ENCODE results near the gene SLC24A3.

The SLC24A3 gene

DNA sequence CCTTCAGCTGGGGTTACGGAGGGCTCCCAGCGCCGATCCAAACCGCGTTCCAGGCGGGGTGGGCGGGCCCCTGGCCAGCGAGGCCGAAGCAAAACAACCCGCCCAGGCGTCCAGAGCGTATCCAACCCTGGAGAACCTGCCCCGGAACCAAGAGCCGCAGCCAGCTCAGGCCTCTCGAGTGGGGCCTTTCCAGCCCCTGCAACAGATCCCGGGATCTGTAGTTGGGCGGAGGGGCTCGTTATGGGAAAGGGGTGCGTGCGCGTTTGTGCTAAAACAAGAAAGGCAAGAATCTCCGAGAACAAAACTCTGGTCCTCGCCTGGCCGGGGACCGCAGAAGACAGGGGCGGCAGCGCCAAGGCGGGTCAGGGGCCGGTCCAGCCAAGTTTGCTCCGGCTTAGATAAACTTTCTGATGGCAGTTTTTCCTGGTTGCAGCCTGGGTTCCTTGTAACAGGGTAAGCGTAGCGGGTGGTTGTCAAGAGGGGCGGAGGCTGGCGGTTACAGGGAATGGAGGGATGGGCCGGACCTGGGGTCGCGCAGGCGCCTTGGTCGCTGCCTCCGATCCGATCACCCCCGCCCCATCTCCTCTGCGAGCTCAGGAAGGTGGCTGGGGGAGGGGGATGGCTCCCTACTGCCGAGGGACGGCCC, 545.2 kb downstream of the SLC24A3 start:
- Histone ChIP-seq H3K27me3 (replicated peaks; ENCODE audit: control insufficient read depth, insufficient read depth, low read length) (peaks cover 4% of the 10 kb centered on the region), H3K4me3 (replicated peaks; ENCODE audit: low read depth, low read length) (no peak overlapping the region; the same call in 1 of the 2 replicates), H3K36me3 (ENCODE audit: control insufficient read depth, insufficient read depth, low read length) (no peaks in the 10 kb centered on the region)
- DNase-seq (ENCODE audit: extremely low read depth, insufficient read length), result no peak
- TF ChIP-seq, protein P1, sequence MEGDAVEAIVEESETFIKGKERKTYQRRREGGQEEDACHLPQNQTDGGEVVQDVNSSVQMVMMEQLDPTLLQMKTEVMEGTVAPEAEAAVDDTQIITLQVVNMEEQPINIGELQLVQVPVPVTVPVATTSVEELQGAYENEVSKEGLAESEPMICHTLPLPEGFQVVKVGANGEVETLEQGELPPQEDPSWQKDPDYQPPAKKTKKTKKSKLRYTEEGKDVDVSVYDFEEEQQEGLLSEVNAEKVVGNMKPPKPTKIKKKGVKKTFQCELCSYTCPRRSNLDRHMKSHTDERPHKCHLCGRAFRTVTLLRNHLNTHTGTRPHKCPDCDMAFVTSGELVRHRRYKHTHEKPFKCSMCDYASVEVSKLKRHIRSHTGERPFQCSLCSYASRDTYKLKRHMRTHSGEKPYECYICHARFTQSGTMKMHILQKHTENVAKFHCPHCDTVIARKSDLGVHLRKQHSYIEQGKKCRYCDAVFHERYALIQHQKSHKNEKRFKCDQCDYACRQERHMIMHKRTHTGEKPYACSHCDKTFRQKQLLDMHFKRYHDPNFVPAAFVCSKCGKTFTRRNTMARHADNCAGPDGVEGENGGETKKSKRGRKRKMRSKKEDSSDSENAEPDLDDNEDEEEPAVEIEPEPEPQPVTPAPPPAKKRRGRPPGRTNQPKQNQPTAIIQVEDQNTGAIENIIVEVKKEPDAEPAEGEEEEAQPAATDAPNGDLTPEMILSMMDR (IDR thresholded peaks at IDR 0.05; ENCODE audit: insufficient read depth, low read length, poor library complexity, severe bottlenecking), result no peak

DNA sequence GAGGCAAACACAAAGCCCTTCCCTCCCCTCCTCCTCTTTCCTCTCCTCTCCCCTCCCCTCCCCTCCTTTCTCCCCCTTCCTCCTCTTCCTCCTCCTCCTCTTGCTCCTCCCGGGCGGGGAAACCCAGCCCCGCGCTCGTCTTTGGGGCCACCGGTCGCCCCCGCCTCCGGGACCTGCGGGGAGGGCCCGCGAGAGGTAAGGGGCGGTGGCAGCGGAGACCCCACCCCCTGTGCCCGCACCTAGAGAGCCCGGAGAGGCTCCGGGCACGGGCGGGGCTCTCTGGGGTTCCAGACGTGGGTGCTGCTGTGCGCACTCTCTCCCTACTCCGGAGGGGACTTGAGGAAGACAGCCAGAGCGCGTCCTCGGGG, 545.7 kb downstream of the SLC24A3 start, which contains the start of gene RIN2:
RIN2 (plus strand) TSS at position 126 of the 368 bp plus-strand sequence. CDS start 131,344 bp downstream, outside the sequence.
- H3K27me3 ChIP-seq (replicated peaks; ENCODE audit: control insufficient read depth, insufficient read depth, low read length), result peaks cover 4% of the 10 kb centered on the region
- no peak for DNase-seq (ENCODE audit: extremely low read depth, insufficient read length)
- H3K4me3 ChIP-seq (replicated peaks; ENCODE audit: low read depth, low read length), result no peak within 1 kb of the TSS; the same call in none of the 2 replicates
- TF ChIP-seq, protein P1 (IDR thresholded peaks at IDR 0.05; ENCODE audit: insufficient read depth, low read length, poor library complexity, severe bottlenecking), result no peak
- no peaks in the 10 kb centered on the region for H3K36me3 ChIP-seq (ENCODE audit: control insufficient read depth, insufficient read depth, low read length)

DNA sequence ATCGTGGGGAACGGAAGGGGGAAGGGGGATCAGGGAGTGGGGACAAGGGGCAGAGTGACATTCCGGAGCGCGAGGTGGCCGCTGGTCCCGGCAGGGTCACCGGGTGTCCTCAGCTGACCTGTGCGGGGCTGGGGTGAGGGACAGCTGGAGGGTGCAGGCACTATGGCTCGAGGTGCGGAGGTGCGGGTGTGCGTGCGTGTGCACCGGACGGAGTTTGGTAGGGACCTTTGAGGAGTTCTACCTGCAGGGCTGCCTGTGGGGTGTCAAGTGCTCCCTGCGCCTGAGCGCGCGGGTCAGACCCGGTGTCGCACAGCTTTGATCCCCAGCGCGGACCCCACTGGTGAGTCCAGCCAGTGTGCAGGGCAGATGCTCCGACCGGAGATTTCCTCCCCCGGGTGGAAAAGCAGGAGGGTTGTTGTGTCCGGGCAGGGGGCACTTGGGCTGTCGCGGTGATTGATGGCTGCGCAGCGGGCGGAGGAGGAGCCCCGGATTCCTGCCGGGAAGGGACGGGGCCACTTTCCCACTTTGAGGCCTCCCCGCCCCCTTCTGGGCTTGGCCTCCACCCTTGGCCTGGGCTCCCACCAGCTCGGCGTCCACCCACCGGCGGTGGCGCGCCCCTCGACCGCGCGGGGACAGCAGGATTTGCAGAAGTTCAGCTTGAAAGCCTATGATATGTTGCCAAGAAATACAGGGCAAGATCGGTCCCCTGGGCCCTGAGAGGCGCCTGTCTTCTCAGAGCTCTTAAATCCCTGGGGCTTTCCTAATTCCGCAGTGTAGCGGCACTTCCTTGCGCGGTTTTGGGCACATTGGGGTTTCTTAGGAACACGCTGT, 546.3 kb downstream of the SLC24A3 start:
- Histone ChIP-seq H3K27me3 (replicated peaks; ENCODE audit: control insufficient read depth, insufficient read depth, low read length) (peaks cover 4% of the 10 kb centered on the region), H3K4me3 (replicated peaks; ENCODE audit: low read depth, low read length) (no peak overlapping the region; the same call in 1 of the 2 replicates), H3K36me3 (ENCODE audit: control insufficient read depth, insufficient read depth, low read length) (no peaks in the 10 kb centered on the region)
- TF ChIP-seq, protein P1 (IDR thresholded peaks at IDR 0.05; ENCODE audit: insufficient read depth, low read length, poor library complexity, severe bottlenecking), result no peak
- no peak for DNase-seq (ENCODE audit: extremely low read depth, insufficient read length)

DNA sequence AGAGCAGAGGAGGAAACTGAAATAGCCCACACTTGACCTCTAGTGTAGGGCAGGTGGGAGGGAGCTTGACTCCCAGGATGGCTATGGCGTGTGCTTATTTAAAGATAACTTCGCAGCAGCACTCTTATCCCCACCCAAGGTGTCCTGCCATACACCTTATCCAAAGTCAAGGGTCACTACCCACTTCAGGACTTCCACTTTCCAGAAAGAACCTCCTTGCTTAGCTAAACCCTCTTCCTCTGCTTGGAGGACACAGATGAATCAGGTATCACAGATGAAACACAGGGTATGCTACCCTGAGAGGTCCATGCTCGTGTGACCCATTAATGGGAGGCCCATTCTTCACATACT, 547.9 kb downstream of the SLC24A3 start:
- TF ChIP-seq, protein P1 (IDR thresholded peaks at IDR 0.05; ENCODE audit: insufficient read depth, low read length, poor library complexity, severe bottlenecking), result no peak
- Histone ChIP-seq H3K27me3 (replicated peaks; ENCODE audit: control insufficient read depth, insufficient read depth, low read length) (peaks cover 4% of the 10 kb centered on the region), H3K4me3 (replicated peaks; ENCODE audit: low read depth, low read length) (no peak overlapping the region), H3K36me3 (ENCODE audit: control insufficient read depth, insufficient read depth, low read length) (no peaks in the 10 kb centered on the region)
- DNase-seq (ENCODE audit: extremely low read depth, insufficient read length), result no peak

DNA sequence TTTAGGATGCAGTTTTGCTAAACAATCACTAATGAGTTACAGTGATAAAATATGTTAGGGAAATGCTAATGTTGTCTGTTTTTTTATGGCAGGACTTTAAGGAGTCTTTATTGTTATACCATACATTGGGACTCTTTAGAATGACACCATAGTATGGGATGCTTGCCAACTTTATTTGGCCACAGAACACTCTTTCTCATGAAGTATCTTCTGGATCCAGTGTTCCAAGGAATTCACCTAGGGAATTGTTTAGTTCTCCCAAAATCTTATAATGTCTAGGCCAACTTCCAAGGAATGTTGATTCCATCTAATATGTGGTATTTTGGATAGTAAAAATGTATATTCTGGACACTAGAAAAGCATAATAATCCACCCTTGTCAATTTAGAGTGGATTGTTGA, 548.9 kb downstream of the SLC24A3 start:
- TF ChIP-seq, protein P1 (IDR thresholded peaks at IDR 0.05; ENCODE audit: insufficient read depth, low read length, poor library complexity, severe bottlenecking), result no peak
- H3K4me3 ChIP-seq (replicated peaks; ENCODE audit: low read depth, low read length), result no peak overlapping the region
- peaks cover 4% of the 10 kb centered on the region for H3K27me3 ChIP-seq (replicated peaks; ENCODE audit: control insufficient read depth, insufficient read depth, low read length)
- DNase-seq (ENCODE audit: extremely low read depth, insufficient read length), result no peak
- no peaks in the 10 kb centered on the region for H3K36me3 ChIP-seq (ENCODE audit: control insufficient read depth, insufficient read depth, low read length)
